ENCODE data around the gene MAP1LC3A. TPM values are rescaled to one million over a fixed set of nuclear protein-coding genes. Genes with fewer than 3 reads are reported as not detected.
A peak's percentile ranks its signal among the peaks of the same experiment; 100 is the strongest.

Gene MAP1LC3A
- polyA plus RNA-seq, 1 experiment, result 15.9 TPM

GRCh38 chr20:34575756-34576155 lies 17.2 kb downstream of the MAP1LC3A start:
- H3K27me3 ChIP-seq (ENCODE audit: control insufficient read depth, insufficient read depth, low read length), result no peaks in the 10 kb centered on the region
- no peaks in the 10 kb centered on the region for H3K9me3 ChIP-seq (ENCODE audit: control insufficient read depth, insufficient read depth, low read length)
- H3K27ac ChIP-seq (ENCODE audit: low read depth, low read length), result no peak overlapping the region
- DNase-seq (ENCODE audit: low read depth, low spot score), result no peak
- H3K4me3 ChIP-seq (ENCODE audit: low read depth, low read length), result no peak overlapping the region
- POLR2A ChIA-PET, result no interaction called here
- CTCF ChIA-PET, result no interaction called here
- TF ChIP-seq CTCF (IDR thresholded peaks at IDR 0.05; ENCODE audit: low read depth, low read length), result no peak

DNA sequence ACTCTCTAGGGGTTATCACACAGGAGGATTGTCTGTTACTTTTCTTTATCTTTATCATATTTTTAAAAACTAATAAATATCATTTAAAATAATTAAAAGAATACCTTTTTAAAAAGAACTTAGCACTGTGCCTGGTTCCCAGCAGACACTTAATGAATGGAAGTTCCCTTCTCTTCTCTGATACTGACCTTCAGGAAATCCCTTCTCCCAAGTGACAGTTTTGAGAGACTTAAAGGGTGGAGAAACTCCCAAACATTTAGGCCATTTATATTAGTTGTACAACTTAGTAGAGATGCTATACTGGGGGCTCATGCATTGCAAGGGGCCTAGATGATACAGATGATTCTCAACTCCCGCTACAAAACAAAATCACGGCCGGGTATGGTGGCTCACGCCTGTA lies 18.5 kb downstream of the MAP1LC3A start:
- CTCF ChIA-PET, result interaction anchor here (3.6 kb wide), 1 partner anchor 191 kb away, joined by 60 read pairs; no protein-coding TSS in a partner anchor
- H3K4me3 ChIP-seq (ENCODE audit: low read depth, low read length), result no peak overlapping the region
- POLR2A ChIA-PET, result no interaction called here
- H3K27ac ChIP-seq (ENCODE audit: low read depth, low read length), result no peak overlapping the region
- no peaks in the 10 kb centered on the region for H3K27me3 ChIP-seq (ENCODE audit: control insufficient read depth, insufficient read depth, low read length)
- TF ChIP-seq CTCF (IDR thresholded peaks at IDR 0.05; ENCODE audit: low read depth, low read length), result no peak
- no peak for DNase-seq (ENCODE audit: low read depth, low spot score)
- H3K9me3 ChIP-seq (ENCODE audit: control insufficient read depth, insufficient read depth, low read length), result no peaks in the 10 kb centered on the region

- H3K27ac ChIP-seq (ENCODE audit: low read depth, low read length), result no peak overlapping the region
- ChIA-PET POLR2A (no interaction called here), CTCF (interaction anchor here (1.7 to 3.6 kb wide), 3 partner anchors 130 to 190 kb away, joined by 5 to 60 read pairs (median 17); no protein-coding TSS in a partner anchor)
Observed at GRCh38 chr20:34578025-34578424, 19.5 kb downstream of the MAP1LC3A start.

DNA sequence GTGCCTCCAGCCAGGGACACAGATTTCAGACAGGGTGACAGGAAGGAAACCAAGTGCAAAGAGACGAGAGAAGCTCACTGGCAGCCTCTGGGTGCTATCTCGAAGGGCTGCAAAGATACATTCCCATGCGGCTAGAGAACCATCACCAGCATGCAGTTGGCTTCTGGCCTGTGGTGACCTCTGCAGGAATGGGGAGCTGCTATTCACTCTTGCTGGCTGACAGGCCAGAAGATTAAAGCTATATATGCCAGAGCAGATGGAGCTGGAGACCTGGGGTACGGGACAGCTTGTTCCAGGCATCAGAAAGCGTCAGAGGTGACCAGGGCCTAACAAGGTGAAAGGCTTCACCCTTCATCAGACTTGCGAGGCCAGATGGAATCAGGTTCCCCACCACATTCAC lies 20.0 kb downstream of the MAP1LC3A start:
- no peak for TF ChIP-seq CTCF (IDR thresholded peaks at IDR 0.05; ENCODE audit: low read depth, low read length)
- no peaks in the 10 kb centered on the region for H3K27me3 ChIP-seq (ENCODE audit: control insufficient read depth, insufficient read depth, low read length)
- H3K4me3 ChIP-seq (ENCODE audit: low read depth, low read length), result no peak overlapping the region
- no peak for DNase-seq (ENCODE audit: low read depth, low spot score)
- H3K9me3 ChIP-seq (ENCODE audit: control insufficient read depth, insufficient read depth, low read length), result no peaks in the 10 kb centered on the region
- CTCF ChIA-PET, result interaction anchor here (1.7 to 3.6 kb wide), 4 partner anchors 126 to 189 kb away, joined by 5 to 60 read pairs (median 14); partner anchors contain the start of gene TP53INP2
- no peak overlapping the region for H3K27ac ChIP-seq (ENCODE audit: low read depth, low read length)
- POLR2A ChIA-PET, result interaction anchor here (0.7 kb wide), 1 partner anchor 311 kb away, joined by 4 read pairs; no protein-coding TSS in a partner anchor

More at GRCh38 chr20:34578025-34578424, 19.5 kb downstream of the MAP1LC3A start:
- no peak overlapping the region for H3K4me3 ChIP-seq (ENCODE audit: low read depth, low read length)
- no peak for TF ChIP-seq CTCF (IDR thresholded peaks at IDR 0.05; ENCODE audit: low read depth, low read length)
- DNase-seq (ENCODE audit: low read depth, low spot score), result no peak
- no peaks in the 10 kb centered on the region for H3K9me3 ChIP-seq (ENCODE audit: control insufficient read depth, insufficient read depth, low read length)
- no peaks in the 10 kb centered on the region for H3K27me3 ChIP-seq (ENCODE audit: control insufficient read depth, insufficient read depth, low read length)

GRCh38 chr20:34579191-34579978 lies 20.9 kb downstream of the MAP1LC3A start:
- peak; percentile 69 for TF ChIP-seq CTCF (IDR thresholded peaks at IDR 0.05; ENCODE audit: low read depth, low read length)
- Histone ChIP-seq H3K9me3 (ENCODE audit: control insufficient read depth, insufficient read depth, low read length) (no peaks in the 10 kb centered on the region), H3K27me3 (ENCODE audit: control insufficient read depth, insufficient read depth, low read length) (no peaks in the 10 kb centered on the region), H3K4me3 (ENCODE audit: low read depth, low read length) (no peak overlapping the region), H3K27ac (ENCODE audit: low read depth, low read length) (no peak overlapping the region)
- DNase-seq (ENCODE audit: low read depth, low spot score), result no peak
- CTCF ChIA-PET, result interaction anchor here (0.5 to 3.6 kb wide), 8 partner anchors 10 to 383 kb away, joined by 3 to 60 read pairs (median 4); partner anchors contain the start of gene TP53INP2
- POLR2A ChIA-PET, result interaction anchor here (0.7 kb wide), 1 partner anchor 312 kb away, joined by 4 read pairs; no protein-coding TSS in a partner anchor
